Stimulated activated CD8-positive, alpha-beta memory T cell treated with anti-CD3 and anti-CD28 coated beads, Interleukin-15, amount 100 ng/mL, for 48 hours (primary cell): ENCODE data around the gene ERVK3-1.

Experiments
- DNase-seq, 2 donors: peaks; one replicate each; pipeline ENCODE4 v3.0.0-alpha.2; 2020; ENCODE audit warnings: low read depth in 2 of 2

ERVK3-1 gene

DNA sequence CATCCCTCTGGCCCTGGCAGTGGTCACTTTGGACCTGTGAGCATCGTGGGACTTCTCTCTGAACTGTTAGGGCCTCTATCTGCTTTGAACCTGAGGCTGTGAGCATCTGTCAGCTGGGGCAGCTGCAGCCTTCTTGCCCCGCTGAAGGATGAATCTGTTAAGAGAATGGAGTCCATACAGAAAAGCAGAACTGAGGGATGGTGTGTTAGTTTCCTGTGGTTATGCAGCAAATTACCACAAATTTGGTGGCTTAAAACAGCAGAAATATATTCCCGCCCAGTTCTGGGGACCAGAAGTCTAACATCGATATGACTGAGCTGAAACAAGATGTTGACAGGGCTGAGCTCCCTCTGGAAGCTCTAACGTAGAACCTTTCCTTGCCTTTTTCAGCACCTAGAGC lies 59.0 kb downstream of the ERVK3-1 start:
- no peak for DNase-seq
